WTC11 (cell line): ENCODE data around the gene MAP3K2. TPM values are rescaled to one million over a fixed set of nuclear protein-coding genes. Genes with fewer than 3 reads are reported as not detected.

Experiments used
- ATAC-seq: fragments of 200-7000 bp; cut with Tn5 transposase; 2 replicates; pipeline ENCODE4 v1.10.0; 2021; ENCODE audit warnings: mild to moderate bottlenecking, moderate library complexity
- CTCF ChIA-PET: fragments of 300-600 bp; sonication (Branson Sonifier 250); formaldehyde crosslinking; loops from one replicate; lab custom pipeline; 2021; ENCODE audit warnings: antibody characterized with exemption; lab: Charles Lee
- POLR2A ChIA-PET: fragments of 350-600 bp; sonication (Branson Sonifier 250); formaldehyde crosslinking; loops from one replicate; lab custom pipeline; 2021; ENCODE audit warnings: antibody characterized with exemption; lab: Charles Lee
- DNase-seq: peaks from one replicate; pipeline ENCODE4 v3.0.0; 2021; ENCODE audit warnings: low spot score
- H3K27ac Mint-ChIP-seq: 2 replicates; pipeline ENCODE4 v1.8.0; 2021; ENCODE audit warnings: mixed read lengths
- H3K27me3 Mint-ChIP-seq: 2 replicates; pipeline ENCODE4 v1.8.0; 2021; ENCODE audit warnings: low read depth, mild to moderate bottlenecking, moderate library complexity, mixed read lengths
- H3K36me3 Mint-ChIP-seq: 2 replicates; pipeline ENCODE4 v1.8.0; 2021; ENCODE audit warnings: mixed read lengths
- H3K4me1 Mint-ChIP-seq: 2 replicates; pipeline ENCODE4 v1.8.0; 2022; ENCODE audit warnings: mixed read lengths
- H3K4me3 Mint-ChIP-seq: 2 replicates; pipeline ENCODE4 v1.8.0; 2021; ENCODE audit warnings: mild to moderate bottlenecking, moderate library complexity, mixed read lengths
- H3K9me3 Mint-ChIP-seq: 2 replicates; pipeline ENCODE4 v1.8.0; 2021; ENCODE audit warnings: mixed read lengths
- AR ChIP-seq: fragments of 250-450 bp; sonication (Bioruptor Pico); IDR thresholded peaks from 2 replicates; pipeline ENCODE4 v1.9.0; 2021; ENCODE audit warnings: mild to moderate bottlenecking
- ATF1 ChIP-seq: sonication (generic); formaldehyde crosslinking; IDR thresholded peaks from 2 replicates; pipeline ENCODE4 v1.8.1; 2023; ENCODE audit warnings: mild to moderate bottlenecking, moderate library complexity, missing genetic modification reagents
- CTCF ChIP-seq: fragments of 200-600 bp; IDR thresholded peaks from 2 replicates; pipeline ENCODE4 v1.8.0; 2022; ENCODE audit warnings: antibody characterized with exemption
- ETV6 ChIP-seq: sonication (generic); formaldehyde crosslinking; IDR thresholded peaks from 2 replicates; pipeline ENCODE4 v1.8.1; 2022; ENCODE audit warnings: mild to moderate bottlenecking, missing genetic modification reagents
- FOXK1 ChIP-seq: sonication (generic); formaldehyde crosslinking; IDR thresholded peaks from 2 replicates; pipeline ENCODE4 v1.8.0; 2022; ENCODE audit warnings: mild to moderate bottlenecking, moderate library complexity, missing genetic modification reagents
- GABPB1 ChIP-seq: sonication (generic); formaldehyde crosslinking; IDR thresholded peaks from 2 replicates; pipeline ENCODE4 v1.8.1; 2023; ENCODE audit warnings: mild to moderate bottlenecking, missing genetic modification reagents
- HMGXB4 ChIP-seq: sonication (generic); formaldehyde crosslinking; IDR thresholded peaks from 2 replicates; pipeline ENCODE4 v1.8.1; 2023; ENCODE audit warnings: mild to moderate bottlenecking, moderate library complexity, missing genetic modification reagents
- IRF1 ChIP-seq: sonication (generic); formaldehyde crosslinking; IDR thresholded peaks from 2 replicates; pipeline ENCODE4 v1.8.0; 2023; ENCODE audit warnings: missing genetic modification reagents
- IRF2 ChIP-seq: sonication (generic); formaldehyde crosslinking; IDR thresholded peaks from 2 replicates; pipeline ENCODE4 v1.8.0; 2022; ENCODE audit warnings: low read depth, missing genetic modification reagents, borderline replicate concordance
- JAZF1 ChIP-seq: fragments of 250-450 bp; sonication (Bioruptor Pico); IDR thresholded peaks from 2 replicates; pipeline ENCODE4 v1.9.0; 2021; ENCODE audit warnings: moderate library complexity, mild to moderate bottlenecking, inconsistent platforms
- KAT7 ChIP-seq: sonication (generic); formaldehyde crosslinking; IDR thresholded peaks from 2 replicates; pipeline ENCODE4 v1.8.1; 2023; ENCODE audit warnings: missing genetic modification reagents, mild to moderate bottlenecking, borderline replicate concordance
- SMAD3 ChIP-seq: sonication (generic); formaldehyde crosslinking; IDR thresholded peaks from 2 replicates; pipeline ENCODE4 v1.8.0; 2022; ENCODE audit warnings: missing genetic modification reagents, mild to moderate bottlenecking, borderline replicate concordance
- SMAD4 ChIP-seq: sonication (generic); formaldehyde crosslinking; IDR thresholded peaks from 2 replicates; pipeline ENCODE4 v1.8.0; 2022; ENCODE audit warnings: mild to moderate bottlenecking, missing genetic modification reagents
- TEAD1 ChIP-seq: sonication (generic); formaldehyde crosslinking; IDR thresholded peaks from 2 replicates; pipeline ENCODE4 v1.8.0; 2022; ENCODE audit warnings: mild to moderate bottlenecking, missing genetic modification reagents
- TEAD4 ChIP-seq: sonication (generic); formaldehyde crosslinking; IDR thresholded peaks from 2 replicates; pipeline ENCODE4 v1.8.0; 2022; ENCODE audit warnings: mild to moderate bottlenecking, missing genetic modification reagents
- TP53 ChIP-seq: sonication (generic); formaldehyde crosslinking; IDR thresholded peaks from 2 replicates; pipeline ENCODE4 v1.8.1; 2023; ENCODE audit warnings: mild to moderate bottlenecking, missing genetic modification reagents
- ZBTB21 ChIP-seq: sonication (generic); formaldehyde crosslinking; IDR thresholded peaks from 2 replicates; pipeline ENCODE4 v1.8.1; 2023; ENCODE audit warnings: mild to moderate bottlenecking, missing genetic modification reagents, borderline replicate concordance
- ZMAT4 ChIP-seq: fragments of 250-450 bp; sonication (Bioruptor Pico); IDR thresholded peaks from 2 replicates; pipeline ENCODE4 v1.9.0; 2021; ENCODE audit warnings: mild to moderate bottlenecking
- ZNF416 ChIP-seq: fragments of 250-450 bp; sonication (Bioruptor Pico); IDR thresholded peaks from 2 replicates; pipeline ENCODE4 v1.9.0; 2021; ENCODE audit warnings: mild to moderate bottlenecking, inconsistent platforms
- ZNF423 ChIP-seq: fragments of 250-450 bp; sonication (Bioruptor Pico); IDR thresholded peaks from 2 replicates; pipeline ENCODE4 v2.1.2; 2022; ENCODE audit warnings: mild to moderate bottlenecking, moderate library complexity
- ZNF512 ChIP-seq: sonication (generic); formaldehyde crosslinking; IDR thresholded peaks from 2 replicates; pipeline ENCODE4 v1.8.1; 2022; ENCODE audit warnings: missing genetic modification reagents, borderline replicate concordance
- total RNA-seq: library from RNA; stranded (reverse); gene quantifications from 3 replicates; pipeline ENCODE4 v1.2.3, GENCODE V29; 2021

MAP3K2 gene
- total RNA-seq, 1 experiment from 2014 or later, result 26.9 TPM

GRCh38 chr2:127428815-127429109 lies 41.0 kb upstream of the MAP3K2 start:
- H3K9me3 Mint-ChIP-seq, result no peaks in the 10 kb centered on the region
- POLR2A ChIA-PET, result no interaction called here
- ATAC-seq (no peak), DNase-seq (no peak)
- no peak overlapping the region for H3K4me3 Mint-ChIP-seq
- no peaks in the 10 kb centered on the region for H3K36me3 Mint-ChIP-seq
- H3K27ac Mint-ChIP-seq, result no peak overlapping the region
- H3K4me1 Mint-ChIP-seq, result peaks cover 13% of the 10 kb centered on the region
- H3K27me3 Mint-ChIP-seq, result peaks cover 14% of the 10 kb centered on the region
- TF ChIP-seq ETV6 (CRISPR knock-in tag), result no peak
- TF ChIP-seq IRF2 (CRISPR knock-in tag), result no peak
- TF ChIP-seq, all 79 proteins: peak for 0
- CTCF ChIA-PET, result interaction anchor here (1.1 to 1.8 kb wide), 2 partner anchors 13 to 231 kb away, joined by 3 to 9 read pairs; no protein-coding TSS in a partner anchor

GRCh38 chr2:127428057-127428814 lies 40.5 kb upstream of the MAP3K2 start:
- Mint-ChIP-seq H3K4me1 (peaks cover 15% of the 10 kb centered on the region), H3K4me3 (no peak overlapping the region), H3K9me3 (no peaks in the 10 kb centered on the region), H3K36me3 (no peaks in the 10 kb centered on the region), H3K27me3 (peaks cover 19% of the 10 kb centered on the region), H3K27ac (no peak overlapping the region)
- DNase-seq (no peak), ATAC-seq (no peak)
- TF ChIP-seq JAZF1 (CRISPR knock-in tag), result no peak
- TF ChIP-seq ZNF423, result no peak
- TF ChIP-seq SMAD3 (CRISPR knock-in tag), result no peak
- TF ChIP-seq IRF1 (CRISPR knock-in tag), result no peak
- TF ChIP-seq KAT7 (CRISPR knock-in tag), result no peak
- no peak for TF ChIP-seq ZNF416 (CRISPR knock-in tag)
- TF ChIP-seq TEAD1, result no peak
- no peak for TF ChIP-seq TEAD4 (CRISPR knock-in tag)
- TF ChIP-seq AR (CRISPR knock-in tag), result no peak
- TF ChIP-seq ATF1, result no peak
- TF ChIP-seq GABPB1, result no peak
- no peak for TF ChIP-seq ZMAT4 (CRISPR knock-in tag)
- ChIA-PET POLR2A (no interaction called here), CTCF (no interaction called here)

- DNase-seq (no peak), ATAC-seq (no peak)
- Mint-ChIP-seq H3K4me3 (no peak overlapping the region), H3K27me3 (peaks cover 27% of the 10 kb centered on the region), H3K9me3 (no peaks in the 10 kb centered on the region), H3K4me1 (peaks cover 15% of the 10 kb centered on the region), H3K36me3 (no peaks in the 10 kb centered on the region), H3K27ac (no peak overlapping the region)
- POLR2A ChIA-PET, result no interaction called here
- CTCF ChIA-PET, result interaction anchor here (3.3 kb wide), 1 partner anchor 12 kb away, joined by 23 read pairs; no protein-coding TSS in a partner anchor
- no peak for TF ChIP-seq HMGXB4 (CRISPR knock-in tag)
- no peak for TF ChIP-seq CTCF
- TF ChIP-seq ZBTB21, result no peak
- TF ChIP-seq SMAD4 (CRISPR knock-in tag), result no peak
- no peak for TF ChIP-seq TP53 (CRISPR knock-in tag)
- no peak for TF ChIP-seq FOXK1 (CRISPR knock-in tag)
- TF ChIP-seq TEAD1, result no peak
- no peak for TF ChIP-seq ZNF512 (CRISPR knock-in tag)
Measured at GRCh38 chr2:127427376-127428056, 39.7 kb upstream of the MAP3K2 start.
